A673 (cell line): ENCODE results near the gene FOLR2.

Experiments used
- EZH2 ChIP-seq: fragments of 200-600 bp; sonication (generic); IDR thresholded peaks from 2 replicates; pipeline ENCODE4 v1.6.1; 2017; ENCODE audit warnings: borderline replicate concordance, low read depth, mild to moderate bottlenecking, mixed read lengths, antibody characterized with exemption, low read length; ENCODE audit not compliant: poor library complexity, severe bottlenecking
- TF ChIP-seq, protein P1 (sequence below): fragments of 300-800, 200-600 bp; sonication (generic); conservative IDR thresholded peaks from 2 replicates; pipeline ENCODE4 v1.5.1; 2017; ENCODE audit warnings: low read depth, mild to moderate bottlenecking, antibody characterized with exemption, low read length, moderate library complexity, mixed read lengths

DNA sequence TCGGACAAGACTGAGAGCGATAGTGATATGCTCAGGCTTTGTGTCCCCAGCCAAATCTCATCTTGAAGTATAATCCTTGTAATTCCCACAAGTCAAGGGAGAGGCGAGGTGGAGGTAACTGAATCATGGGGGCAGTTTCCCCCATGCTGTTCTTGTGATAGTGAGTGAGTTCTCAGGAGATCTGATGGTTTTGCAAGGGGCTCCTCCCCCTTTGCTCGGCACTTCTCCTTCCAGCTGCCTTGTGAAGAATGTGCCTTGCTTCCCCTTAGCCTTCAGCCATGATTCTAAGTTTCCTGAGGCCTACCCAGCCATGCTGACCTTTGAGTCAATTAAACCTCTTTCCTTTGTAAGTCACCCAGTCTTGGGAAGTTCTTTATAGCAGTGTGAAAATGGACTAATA lies 7.5 kb upstream of the FOLR2 start:
- TF ChIP-seq, protein P1, sequence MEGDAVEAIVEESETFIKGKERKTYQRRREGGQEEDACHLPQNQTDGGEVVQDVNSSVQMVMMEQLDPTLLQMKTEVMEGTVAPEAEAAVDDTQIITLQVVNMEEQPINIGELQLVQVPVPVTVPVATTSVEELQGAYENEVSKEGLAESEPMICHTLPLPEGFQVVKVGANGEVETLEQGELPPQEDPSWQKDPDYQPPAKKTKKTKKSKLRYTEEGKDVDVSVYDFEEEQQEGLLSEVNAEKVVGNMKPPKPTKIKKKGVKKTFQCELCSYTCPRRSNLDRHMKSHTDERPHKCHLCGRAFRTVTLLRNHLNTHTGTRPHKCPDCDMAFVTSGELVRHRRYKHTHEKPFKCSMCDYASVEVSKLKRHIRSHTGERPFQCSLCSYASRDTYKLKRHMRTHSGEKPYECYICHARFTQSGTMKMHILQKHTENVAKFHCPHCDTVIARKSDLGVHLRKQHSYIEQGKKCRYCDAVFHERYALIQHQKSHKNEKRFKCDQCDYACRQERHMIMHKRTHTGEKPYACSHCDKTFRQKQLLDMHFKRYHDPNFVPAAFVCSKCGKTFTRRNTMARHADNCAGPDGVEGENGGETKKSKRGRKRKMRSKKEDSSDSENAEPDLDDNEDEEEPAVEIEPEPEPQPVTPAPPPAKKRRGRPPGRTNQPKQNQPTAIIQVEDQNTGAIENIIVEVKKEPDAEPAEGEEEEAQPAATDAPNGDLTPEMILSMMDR: no peak
- no peak for TF ChIP-seq EZH2
